Activated effector memory CD4-positive, alpha-beta T cell treated with Interleukin-2 at 50 U/mL for 16 hours (primary cell): ENCODE measurements around the gene NF2.

ENCODE experiments used
- DNase-seq: peaks from one replicate; pipeline ENCODE4 v3.0.0-alpha.2; 2020

The NF2 gene

DNA sequence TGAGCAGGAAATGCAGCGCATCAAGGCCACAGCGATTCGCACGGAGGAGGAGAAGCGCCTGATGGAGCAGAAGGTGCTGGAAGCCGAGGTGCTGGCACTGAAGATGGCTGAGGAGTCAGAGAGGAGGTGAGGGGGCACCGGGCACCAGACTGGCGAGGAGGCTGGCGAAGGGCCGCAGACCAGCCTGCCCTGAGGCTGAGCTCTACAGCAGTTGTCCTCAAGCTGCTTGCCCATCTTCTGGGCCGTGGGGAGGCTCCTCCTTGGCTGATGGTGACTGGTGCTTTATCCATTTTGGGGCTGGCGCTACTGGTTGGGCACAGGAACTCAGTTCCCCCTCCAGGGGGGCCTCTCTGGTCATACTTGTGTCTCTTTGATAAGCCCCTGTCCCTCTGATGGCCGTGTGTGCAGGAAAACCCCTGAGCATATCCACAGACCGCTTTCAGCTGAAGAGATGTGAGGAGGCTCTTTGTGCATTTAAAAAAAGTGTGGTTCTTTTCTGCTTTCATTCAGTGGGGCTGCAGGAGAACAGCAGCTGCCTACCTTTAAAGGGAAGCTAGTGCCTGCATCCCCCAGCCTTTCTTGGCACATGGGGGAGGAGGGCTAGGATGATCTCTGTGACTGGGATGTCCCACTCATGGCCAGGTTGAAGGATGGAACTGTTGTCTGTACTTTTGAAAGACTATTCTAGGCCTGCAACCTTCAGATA lies 70.1 kb downstream of the NF2 start:
- DNase-seq = no peak

DNA sequence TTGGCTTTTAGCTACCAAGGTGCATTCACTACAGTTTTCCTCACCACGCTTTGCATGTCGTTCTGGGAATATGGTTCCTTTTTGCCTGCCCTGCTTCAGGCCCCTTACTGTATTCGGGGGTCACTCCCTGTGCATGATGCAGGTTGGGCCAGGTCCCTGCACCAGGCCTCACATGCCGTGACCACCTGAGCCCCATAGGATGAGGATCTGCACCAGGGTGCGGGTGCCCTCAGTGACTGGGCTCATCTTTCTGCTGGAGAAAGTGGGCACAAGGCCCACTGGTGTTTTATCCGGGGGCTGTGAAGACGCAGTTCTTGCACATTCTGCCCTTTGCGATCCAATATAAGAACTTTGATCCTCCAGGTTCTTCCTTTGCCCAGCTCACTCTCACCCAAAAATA lies 70.7 kb downstream of the NF2 start:
- DNase-seq = no peak

DNA sequence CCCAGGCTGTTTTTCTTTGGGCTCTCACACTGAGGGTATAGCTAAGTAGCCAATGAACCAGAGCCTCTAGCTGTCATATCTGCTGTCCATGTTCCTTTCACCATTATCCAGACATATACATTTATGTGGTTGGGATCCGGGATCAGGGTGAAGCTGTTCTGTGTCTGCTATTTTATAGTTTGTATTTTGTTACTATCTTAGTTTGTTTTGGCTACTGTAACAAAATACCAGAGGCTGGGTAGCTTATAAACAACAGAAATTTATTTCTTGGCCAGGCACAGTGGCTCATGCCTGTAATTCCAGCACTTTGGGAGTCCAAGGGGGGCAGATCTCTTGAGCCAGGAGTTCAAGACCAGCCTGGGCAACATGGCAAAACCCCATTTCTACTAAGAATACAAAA lies 75.9 kb downstream of the NF2 start:
- no peak for DNase-seq

- DNase-seq = no peak
Observed at GRCh38 chr22:29683536-29683935, 80.1 kb downstream of the NF2 start.

DNA sequence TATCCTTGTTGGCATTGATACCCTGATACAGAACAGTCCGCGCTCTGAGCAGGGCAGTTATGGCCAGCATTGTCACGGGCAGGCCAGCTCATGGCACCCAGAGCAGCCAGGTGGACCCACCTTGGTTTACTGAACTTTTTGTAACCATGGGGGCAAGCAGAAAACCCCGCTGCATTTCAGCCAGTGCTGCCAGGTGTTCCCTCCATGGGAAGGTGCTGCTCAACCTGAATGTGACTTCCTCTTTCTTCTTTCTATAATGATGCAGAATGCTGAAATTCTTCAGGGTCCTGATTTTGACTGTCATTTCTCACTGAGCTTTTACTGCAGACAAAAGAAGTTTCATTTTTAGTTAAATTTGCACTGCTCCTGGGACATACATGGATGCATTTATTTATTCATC lies 80.8 kb downstream of the NF2 start:
- no peak for DNase-seq

DNA sequence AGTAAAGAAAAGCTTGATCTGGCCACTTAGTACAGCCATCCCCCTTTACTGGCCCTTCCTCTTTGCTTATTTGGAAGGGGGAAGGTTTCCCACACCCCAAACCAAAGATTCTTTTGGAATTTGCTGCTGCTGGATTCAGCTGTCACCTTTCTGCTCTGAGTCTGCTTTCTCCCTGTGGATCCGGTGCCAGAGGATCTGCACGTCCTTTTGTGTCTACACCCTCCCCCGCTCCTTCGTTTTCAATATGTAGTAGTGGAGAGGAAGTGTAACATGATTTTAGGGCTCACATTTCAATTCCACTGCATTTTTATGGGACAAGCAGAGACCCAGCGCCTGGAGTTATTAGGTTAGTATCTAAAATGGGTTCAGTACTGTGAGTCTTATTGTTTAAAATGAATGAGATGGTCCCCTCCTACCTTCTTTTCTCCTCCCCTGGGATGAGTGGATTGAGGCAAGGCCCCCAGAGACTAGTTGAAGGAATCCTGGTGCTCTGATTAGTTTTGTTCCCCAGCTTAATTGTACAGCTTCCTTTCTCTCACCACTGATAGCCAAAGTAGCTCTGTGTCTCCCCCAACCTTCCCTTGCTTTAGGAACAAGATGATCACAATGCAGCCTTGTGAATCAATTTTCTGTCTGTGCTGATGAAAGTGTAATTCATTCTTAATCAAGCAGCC lies 85.9 kb downstream of the NF2 start:
- no peak for DNase-seq

- peak; percentile 8 for DNase-seq
Observed at GRCh38 chr22:29689880-29690213, 86.4 kb downstream of the NF2 start.

- DNase-seq = no peak
Observed at GRCh38 chr22:29690476-29690875, 87.0 kb downstream of the NF2 start.

- DNase-seq = no peak
Observed at GRCh38 chr22:29691636-29692326, 88.3 kb downstream of the NF2 start.

GRCh38 chr22:29692327-29692640 lies 88.9 kb downstream of the NF2 start:
- no peak for DNase-seq

DNA sequence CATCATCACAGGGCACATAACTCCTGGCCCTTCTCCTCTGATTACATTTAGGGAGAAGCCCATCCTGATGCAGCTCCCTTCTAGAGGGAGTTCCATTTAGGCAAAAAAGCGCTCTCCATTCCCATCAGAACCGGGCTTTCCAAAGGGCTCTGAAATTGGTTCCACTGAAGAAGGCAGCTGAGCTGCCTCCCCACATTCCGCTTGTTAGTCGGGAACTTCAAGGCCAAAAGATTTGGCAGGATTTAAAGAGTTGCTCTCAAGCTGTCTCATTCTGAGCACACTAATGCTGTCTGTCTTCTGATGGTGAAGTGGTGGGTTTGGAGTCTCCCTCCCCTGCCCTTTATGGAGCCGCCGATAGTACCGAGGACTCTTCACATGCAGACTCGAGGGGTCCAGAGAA lies 89.7 kb downstream of the NF2 start:
- no peak for DNase-seq

GRCh38 chr22:29693671-29694070 lies 90.2 kb downstream of the NF2 start:
- DNase-seq = no peak

- no peak for DNase-seq
Observed at GRCh38 chr22:29695129-29695926, 91.9 kb downstream of the NF2 start.

DNA sequence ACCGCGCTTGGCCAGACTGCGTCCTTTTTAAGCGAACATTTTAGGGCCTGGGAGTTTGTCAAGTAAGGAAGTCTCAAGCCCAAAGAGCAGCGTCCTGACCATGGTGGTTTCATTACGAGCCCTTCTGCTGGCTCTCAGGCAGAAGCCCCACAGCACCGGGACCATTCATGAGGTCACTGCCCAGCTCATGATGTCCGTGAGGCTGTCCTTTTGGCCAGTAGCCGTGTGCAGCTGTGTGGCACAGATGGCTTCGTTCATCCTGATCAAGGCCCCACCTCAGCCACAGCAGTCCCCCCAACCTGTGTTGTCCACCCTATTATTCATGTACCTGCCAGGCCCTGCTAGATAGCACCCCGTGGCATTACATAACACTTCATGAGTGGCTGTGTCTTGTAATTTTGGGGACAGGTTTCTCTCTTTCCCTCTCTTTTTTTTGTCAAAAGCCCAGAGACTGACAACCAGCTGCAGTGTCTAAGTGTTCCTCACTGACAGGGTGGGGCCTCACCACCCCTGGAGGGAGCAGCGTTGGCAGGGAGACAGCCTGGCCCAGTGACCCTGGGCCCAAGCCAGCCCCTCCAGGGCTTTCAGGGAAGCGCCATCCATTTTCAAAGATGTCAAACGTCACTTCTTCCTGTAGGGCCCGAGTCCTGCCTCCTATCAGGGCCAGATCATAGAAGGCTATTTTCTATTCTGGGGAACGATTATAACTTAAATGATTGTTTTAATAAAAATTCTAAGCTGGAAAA lies 94.6 kb downstream of the NF2 start:
- no peak for DNase-seq

- DNase-seq = no peak
Observed at GRCh38 chr22:29700206-29700899, 96.9 kb downstream of the NF2 start.

- DNase-seq = no peak
Observed at GRCh38 chr22:29700900-29701154, 97.4 kb downstream of the NF2 start.

- DNase-seq = no peak
Observed at GRCh38 chr22:29701155-29701999, 97.9 kb downstream of the NF2 start.

DNA sequence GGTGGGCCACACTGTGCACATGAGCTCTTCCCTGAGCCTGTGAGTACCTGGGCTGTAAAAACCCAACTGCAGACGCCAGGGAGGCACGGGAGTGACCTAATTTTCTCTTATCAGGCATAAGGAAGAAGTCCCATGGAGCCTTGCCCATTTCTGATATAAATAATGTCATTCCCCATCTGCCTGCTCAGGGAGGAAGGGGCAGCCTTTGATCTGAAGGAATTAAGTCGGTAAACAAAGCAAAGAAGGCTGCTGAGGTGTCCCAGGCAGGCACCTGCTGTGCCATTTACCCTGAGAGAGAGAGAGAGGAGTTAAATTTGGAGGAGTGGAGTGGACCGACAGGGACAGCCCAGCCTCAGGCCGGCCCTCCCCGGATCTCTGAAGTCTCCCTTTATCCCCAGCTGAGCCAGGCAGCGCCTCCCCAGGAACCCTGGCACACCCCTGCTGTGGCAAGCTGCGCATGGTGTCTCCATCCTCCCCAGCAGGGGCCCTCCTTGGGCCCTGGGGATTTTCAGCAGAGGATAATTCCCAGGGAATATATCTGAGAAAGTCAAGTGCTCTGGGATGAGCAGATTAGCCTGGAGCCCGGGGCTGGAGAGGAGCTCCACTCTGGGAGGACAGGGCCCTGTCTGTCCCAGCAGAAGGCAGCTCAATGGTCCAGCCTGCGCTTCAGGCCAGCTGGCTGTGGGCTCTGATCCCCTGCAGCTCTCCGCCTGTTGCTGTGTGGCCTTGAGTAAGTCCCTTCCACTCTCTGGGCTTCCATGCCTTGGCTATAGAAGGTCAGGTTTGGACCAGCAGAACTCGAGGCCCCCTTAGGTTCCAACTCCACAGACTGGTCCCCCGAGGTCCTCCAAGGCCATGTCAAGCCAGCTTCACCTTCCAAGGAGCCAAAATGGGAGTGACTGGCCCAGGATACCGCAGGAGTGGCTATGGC lies 98.8 kb downstream of the NF2 start:
- no peak for DNase-seq

DNA sequence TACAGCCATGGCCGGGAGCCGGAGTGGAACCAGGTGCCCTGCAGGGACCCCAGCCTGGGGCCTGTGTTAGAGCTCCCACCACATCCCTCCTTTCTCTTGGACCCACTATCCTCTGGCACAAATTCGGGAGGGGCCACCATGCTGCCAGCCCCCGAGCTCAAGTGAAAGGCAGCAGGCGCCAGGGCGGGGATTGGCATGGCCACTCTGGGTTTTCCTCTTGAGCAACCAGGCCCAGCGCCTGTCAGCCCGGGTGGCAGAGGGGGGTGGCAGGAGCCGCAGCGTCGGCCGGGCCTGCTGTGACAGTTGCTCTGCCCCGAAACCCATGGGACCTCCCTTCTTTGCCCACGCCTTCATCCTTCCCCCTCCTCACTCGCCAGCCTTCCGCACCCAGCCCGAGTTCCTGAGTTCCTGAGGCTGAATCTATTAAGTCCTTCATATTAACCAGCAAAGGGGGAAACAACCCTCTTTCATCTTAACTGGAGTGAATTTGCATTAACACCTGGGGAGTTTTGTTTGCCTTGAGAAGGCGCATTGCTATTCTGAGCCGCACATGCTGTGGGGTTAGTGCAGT lies 99.6 kb downstream of the NF2 start:
- DNase-seq = no peak

- no peak for DNase-seq
Observed at GRCh38 chr22:29703569-29704195, 100.2 kb downstream of the NF2 start.
